ENCODE results near the gene SLC35F6.
A peak's percentile ranks its signal among the peaks of the same experiment; 100 is the strongest.
"Not testable (repeated sequence)": the region's sequence is repeated elsewhere in the genome, so short reads cannot be mapped to it uniquely, and the experiment has no call there.

SLC35F6 gene

GRCh38 chr2:26784570-26785234 lies 20.6 kb downstream of the SLC35F6 start:
- H3K4me3 ChIP-seq (ENCODE audit: low read depth, low read length): no peak overlapping the region
- TF ChIP-seq CTCF (IDR thresholded peaks at IDR 0.05; ENCODE audit: control insufficient read depth, extremely low read depth, insufficient read depth): no peak
- DNase-seq (ENCODE audit: low read depth): no peak

GRCh38 chr2:26785431-26786206 lies 21.5 kb downstream of the SLC35F6 start, which contains the start of gene CENPA:
Gene CENPA, plus strand, starts transcription at chr2:26786056. Its CDS starts 141 bp downstream, at chr2:26786197.
- TF ChIP-seq CTCF (IDR thresholded peaks at IDR 0.05; ENCODE audit: control insufficient read depth, extremely low read depth, insufficient read depth): no peak
- DNase-seq (ENCODE audit: low read depth): peak; percentile 98
- peak within 1 kb of the TSS; percentile 68 for H3K4me3 ChIP-seq (ENCODE audit: low read depth, low read length)

- DNase-seq (ENCODE audit: low read depth): no peak
- no peak for TF ChIP-seq CTCF (IDR thresholded peaks at IDR 0.05; ENCODE audit: control insufficient read depth, extremely low read depth, insufficient read depth)
- H3K4me3 ChIP-seq (ENCODE audit: low read depth, low read length): peak overlapping the region; percentile 68
Measured at GRCh38 chr2:26786207-26787028, 22.3 kb downstream of the SLC35F6 start.

GRCh38 chr2:26792720-26793119 lies 28.6 kb downstream of the SLC35F6 start:
- H3K4me3 ChIP-seq (ENCODE audit: low read depth, low read length): no peak overlapping the region
- DNase-seq (ENCODE audit: low read depth): no peak
- TF ChIP-seq CTCF (IDR thresholded peaks at IDR 0.05; ENCODE audit: control insufficient read depth, extremely low read depth, insufficient read depth): no peak

GRCh38 chr2:26793518-26793917 lies 29.4 kb downstream of the SLC35F6 start:
- TF ChIP-seq CTCF (IDR thresholded peaks at IDR 0.05; ENCODE audit: control insufficient read depth, extremely low read depth, insufficient read depth): no peak
- DNase-seq (ENCODE audit: low read depth): no peak
- no peak overlapping the region for H3K4me3 ChIP-seq (ENCODE audit: low read depth, low read length)

- not testable (repeated sequence) for H3K4me3 ChIP-seq (ENCODE audit: low read depth, low read length); DNase-seq (ENCODE audit: low read depth)
Measured at GRCh38 chr2:26795135-26795534, 31.1 kb downstream of the SLC35F6 start.

- no peak for TF ChIP-seq CTCF (IDR thresholded peaks at IDR 0.05; ENCODE audit: control insufficient read depth, extremely low read depth, insufficient read depth)
- DNase-seq (ENCODE audit: low read depth): no peak
- no peak overlapping the region for H3K4me3 ChIP-seq (ENCODE audit: low read depth, low read length)
Measured at GRCh38 chr2:26801328-26801727, 37.2 kb downstream of the SLC35F6 start.

Data from LNCaP clone FGC (cell line).